DND-41 (cell line): ENCODE measurements around the gene DZIP1.
"Not testable (repeated sequence)": the region's sequence is repeated elsewhere in the genome, so short reads cannot be mapped to it uniquely, and the experiment has no call there.

Source experiments
- EZH2 ChIP-seq: IDR thresholded peaks from 3 replicates; pipeline ENCODE4 v1.6.1; 2012; ENCODE audit warnings: borderline replicate concordance, low read depth, mild to moderate bottlenecking, moderate library complexity, low read length, inconsistent platforms; ENCODE audit not compliant: severe bottlenecking
- TF ChIP-seq, protein P1 (sequence below): IDR thresholded peaks from 2 replicates; pipeline ENCODE4 v1.5.1; 2012; ENCODE audit warnings: borderline replicate concordance, low read length, moderate library complexity, mild to moderate bottlenecking; ENCODE audit not compliant: poor library complexity, severe bottlenecking; ENCODE audit errors: extremely low read depth

DNA sequence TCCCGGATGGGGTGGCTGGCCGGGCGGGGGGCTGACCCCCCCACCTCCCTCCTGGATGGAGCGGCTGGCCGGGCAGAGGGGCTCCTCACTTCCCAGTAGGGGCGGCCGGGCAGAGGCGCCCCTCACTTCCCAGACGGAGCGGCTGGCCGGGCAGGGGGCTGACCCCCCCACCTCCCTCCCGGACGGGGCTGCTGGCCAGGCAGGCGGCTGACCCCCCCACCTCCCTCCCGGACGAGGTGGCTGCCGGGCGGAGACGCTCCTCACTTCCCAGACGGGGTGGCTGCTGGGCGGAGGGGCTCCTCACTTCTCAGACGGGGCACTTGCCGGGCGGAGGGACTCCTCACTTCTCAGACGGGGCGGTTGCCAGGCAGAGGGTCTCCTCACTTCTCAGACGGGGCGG is 46.5 kb upstream of the DZIP1 start:
- TF ChIP-seq, protein P1, sequence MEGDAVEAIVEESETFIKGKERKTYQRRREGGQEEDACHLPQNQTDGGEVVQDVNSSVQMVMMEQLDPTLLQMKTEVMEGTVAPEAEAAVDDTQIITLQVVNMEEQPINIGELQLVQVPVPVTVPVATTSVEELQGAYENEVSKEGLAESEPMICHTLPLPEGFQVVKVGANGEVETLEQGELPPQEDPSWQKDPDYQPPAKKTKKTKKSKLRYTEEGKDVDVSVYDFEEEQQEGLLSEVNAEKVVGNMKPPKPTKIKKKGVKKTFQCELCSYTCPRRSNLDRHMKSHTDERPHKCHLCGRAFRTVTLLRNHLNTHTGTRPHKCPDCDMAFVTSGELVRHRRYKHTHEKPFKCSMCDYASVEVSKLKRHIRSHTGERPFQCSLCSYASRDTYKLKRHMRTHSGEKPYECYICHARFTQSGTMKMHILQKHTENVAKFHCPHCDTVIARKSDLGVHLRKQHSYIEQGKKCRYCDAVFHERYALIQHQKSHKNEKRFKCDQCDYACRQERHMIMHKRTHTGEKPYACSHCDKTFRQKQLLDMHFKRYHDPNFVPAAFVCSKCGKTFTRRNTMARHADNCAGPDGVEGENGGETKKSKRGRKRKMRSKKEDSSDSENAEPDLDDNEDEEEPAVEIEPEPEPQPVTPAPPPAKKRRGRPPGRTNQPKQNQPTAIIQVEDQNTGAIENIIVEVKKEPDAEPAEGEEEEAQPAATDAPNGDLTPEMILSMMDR = not testable (repeated sequence)
- TF ChIP-seq EZH2 = not testable (repeated sequence)
